PC-3 (cell line): Measurements from ENCODE around the gene LRRC7.

Experiments used
- EZH2phosphoT487 ChIP-seq: fragments of 300-600 bp; sonication (generic); IDR thresholded peaks from 2 replicates; pipeline ENCODE4 v1.6.1; 2018; ENCODE audit warnings: mild to moderate bottlenecking, antibody characterized with exemption, low read length, borderline replicate concordance
- TF ChIP-seq, protein P1 (sequence below): fragments of 300-600 bp; sonication (generic); conservative IDR thresholded peaks from 2 replicates; pipeline ENCODE4 v1.5.1; 2017; ENCODE audit warnings: antibody characterized with exemption, low read depth, mild to moderate bottlenecking, low read length

- TF ChIP-seq, protein P1, sequence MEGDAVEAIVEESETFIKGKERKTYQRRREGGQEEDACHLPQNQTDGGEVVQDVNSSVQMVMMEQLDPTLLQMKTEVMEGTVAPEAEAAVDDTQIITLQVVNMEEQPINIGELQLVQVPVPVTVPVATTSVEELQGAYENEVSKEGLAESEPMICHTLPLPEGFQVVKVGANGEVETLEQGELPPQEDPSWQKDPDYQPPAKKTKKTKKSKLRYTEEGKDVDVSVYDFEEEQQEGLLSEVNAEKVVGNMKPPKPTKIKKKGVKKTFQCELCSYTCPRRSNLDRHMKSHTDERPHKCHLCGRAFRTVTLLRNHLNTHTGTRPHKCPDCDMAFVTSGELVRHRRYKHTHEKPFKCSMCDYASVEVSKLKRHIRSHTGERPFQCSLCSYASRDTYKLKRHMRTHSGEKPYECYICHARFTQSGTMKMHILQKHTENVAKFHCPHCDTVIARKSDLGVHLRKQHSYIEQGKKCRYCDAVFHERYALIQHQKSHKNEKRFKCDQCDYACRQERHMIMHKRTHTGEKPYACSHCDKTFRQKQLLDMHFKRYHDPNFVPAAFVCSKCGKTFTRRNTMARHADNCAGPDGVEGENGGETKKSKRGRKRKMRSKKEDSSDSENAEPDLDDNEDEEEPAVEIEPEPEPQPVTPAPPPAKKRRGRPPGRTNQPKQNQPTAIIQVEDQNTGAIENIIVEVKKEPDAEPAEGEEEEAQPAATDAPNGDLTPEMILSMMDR, result no peak
- no peak for TF ChIP-seq EZH2phosphoT487
Observed at GRCh38 chr1:70038025-70038424, 470.3 kb downstream of the LRRC7 start.
